K562 treated with DMSO at 1 percent for 24 hours (cell line): Measurements from ENCODE around the gene MEGF10. TPM values are rescaled to one million over a fixed set of nuclear protein-coding genes. Genes with fewer than 3 reads are reported as not detected.

ENCODE experiments used
- total RNA-seq: library from RNA; unstranded; fragments of 300-600 nt; gene quantifications from 2 replicates; pipeline ENCODE4 v1.2.3, GENCODE V29; 2022; ENCODE audit warnings: low read depth; ENCODE audit not compliant: insufficient read depth

MEGF10 gene
- total RNA-seq = not detected in 2 replicates

DNA sequence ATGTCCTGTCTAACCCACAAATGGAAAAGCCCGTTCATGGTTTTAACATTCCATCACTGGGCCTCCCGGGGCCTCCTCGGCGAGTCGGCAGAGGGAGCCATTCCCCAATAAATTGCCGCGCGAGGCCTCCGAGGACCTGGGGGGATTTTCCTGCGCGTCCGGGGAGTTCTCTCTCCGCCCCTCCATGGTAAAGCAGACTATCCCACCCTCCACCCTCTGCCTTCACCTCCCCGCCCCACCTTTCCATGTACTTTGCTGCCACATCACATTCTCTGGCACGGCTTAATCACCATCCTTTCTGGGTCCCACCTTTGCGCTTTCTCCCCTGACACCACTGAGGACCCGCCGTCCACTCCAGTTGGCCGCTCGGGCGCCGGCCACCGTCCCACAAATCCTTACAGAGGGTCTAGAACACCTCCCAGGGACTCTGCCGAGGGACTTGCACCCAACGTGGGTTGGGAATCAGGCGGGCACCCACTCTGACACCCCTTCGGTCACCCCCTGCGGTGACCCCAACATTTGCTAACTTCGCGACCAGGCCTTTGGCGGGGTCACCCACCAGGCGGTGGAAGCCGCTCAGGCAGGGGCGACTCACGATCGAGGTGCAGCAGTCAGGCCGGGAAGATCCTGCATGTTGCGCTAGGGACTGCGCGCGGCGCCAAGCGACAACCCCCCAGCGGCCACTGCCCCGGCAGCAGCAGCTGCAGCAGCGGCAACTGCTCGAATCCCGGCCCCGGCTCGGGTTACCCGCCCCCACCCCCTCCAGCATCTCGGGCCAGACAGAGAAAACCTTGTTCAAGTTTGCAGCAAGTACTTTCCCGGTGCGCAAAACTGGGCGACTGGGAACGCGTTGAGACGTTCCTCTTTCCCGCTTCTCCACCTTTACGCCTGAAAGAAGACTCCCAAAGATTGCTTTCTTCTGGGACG, at the start of gene MEGF10:
Gene MEGF10 (plus strand): TSS at position 778 of the 927 bp plus-strand sequence. CDS start 40,513 bp downstream, outside the sequence.

Other genes starting within 250 kb of the MEGF10 start
- 1.1 and 2.2 TPM in 2 replicates for gene C5orf63, start 217.3 kb upstream of the MEGF10 start, total RNA-seq
- gene PRRC1, start 226.8 kb downstream of the MEGF10 start, total RNA-seq = 19.7 and 22.5 TPM in 2 replicates